GM12878 (cell line): ENCODE measurements around the gene PCDH1. TPM values are rescaled to one million over a fixed set of nuclear protein-coding genes. Genes with fewer than 3 reads are reported as not detected.

Source experiments
- ATAC-seq: fragments of 200-7000 bp; cut with Tn5 transposase; 3 replicates; pipeline ENCODE4 v1.9.1; 2020; ENCODE audit warnings: mild to moderate bottlenecking, moderate library complexity
- BruUV-seq: library from RNA; stranded (reverse); fragments of 400-500 nt; replicated peaks from 2 replicates; lab custom pipeline; 2021; lab: Mats Ljungman, UMichigan
- CTCF ChIA-PET: fragments of 300-600 bp; sonication (Branson Sonifier 250); formaldehyde crosslinking; extraction: SDS; loops from one replicate; lab custom pipeline; 2021; ENCODE audit warnings: inconsistent platforms; lab: Yijun Ruan, JAX
- POLR2A ChIA-PET: fragments of 350-600 bp; formaldehyde crosslinking; extraction: SDS; loops from one replicate; lab custom pipeline; 2021; ENCODE audit warnings: inconsistent platforms; lab: Charles Lee
- RAD21 ChIA-PET: fragments of 300-600 bp; sonication (Branson Sonifier 250); formaldehyde crosslinking; loops from one replicate; lab custom pipeline; 2023; ENCODE audit warnings: antibody characterized with exemption; ENCODE audit not compliant: unreplicated experiment; lab: Charles Lee
- SMC1A ChIA-PET: fragments of 300-600 bp; sonication (Branson Sonifier 250); formaldehyde crosslinking; loops from one replicate; lab custom pipeline; 2023; ENCODE audit not compliant: unreplicated experiment, uncharacterized antibody; lab: Charles Lee
- DNase-seq: peaks from one replicate; pipeline ENCODE4 v3.0.0-alpha.2; 2011; ENCODE audit warnings: low read depth, low spot score
- FAIRE-seq: peaks from 3 replicates; lab custom pipeline; 2011; peaks lifted over from hg19 to GRCh38; lab: Jason Lieb, UNC
- H2AFZ ChIP-seq: 2 replicates; pipeline ENCODE4 v1.6.0; 2011; ENCODE audit warnings: low read depth, low read length, control low read depth; ENCODE audit not compliant: control insufficient read depth
- H3K27ac ChIP-seq: 2 replicates; pipeline ENCODE4 v1.5.1; 2011; ENCODE audit warnings: control low read depth; ENCODE audit not compliant: control insufficient read depth, insufficient read depth
- H3K27me3 ChIP-seq, 2 experiments: replicated peaks in 1 of 2; 2 replicates each; pipeline versions ENCODE4 v1.6.0 to v1.6.1; 2011; ENCODE audit warnings: low read length in 1 of 2; ENCODE audit not compliant: control insufficient read depth in 2 of 2, insufficient read depth in 2 of 2
- H3K36me3 ChIP-seq, 2 experiments: 2 replicates each; pipeline ENCODE4 v1.5.1; 2011; ENCODE audit warnings: low read length in 1 of 2; ENCODE audit not compliant: control insufficient read depth in 2 of 2, insufficient read depth in 2 of 2
- H3K4me1 ChIP-seq: 2 replicates; pipeline ENCODE4 v1.6.1; 2011; ENCODE audit warnings: mild to moderate bottlenecking, low read length, moderate library complexity, mixed read lengths; ENCODE audit not compliant: control insufficient read depth, insufficient read depth
- H3K4me2 ChIP-seq: 2 replicates; pipeline ENCODE4 v1.6.0; 2011; ENCODE audit warnings: control low read depth; ENCODE audit not compliant: control insufficient read depth, insufficient read depth
- H3K4me3 ChIP-seq: fragments of 200-600 bp; sonication (generic); 2 replicates; pipeline ENCODE4 v1.5.1; 2016
- H3K79me2 ChIP-seq: 2 replicates; pipeline ENCODE4 v1.6.0; 2011; ENCODE audit warnings: low read length; ENCODE audit not compliant: control insufficient read depth, insufficient read depth
- H3K9ac ChIP-seq: 2 replicates; pipeline ENCODE4 v1.8.0; 2011; ENCODE audit warnings: low read length, control low read depth, mixed read lengths; ENCODE audit not compliant: control insufficient read depth, insufficient read depth
- H3K9me3 ChIP-seq: replicated peaks from 3 replicates; pipeline ENCODE4 v1.5.1; 2011; ENCODE audit warnings: mild to moderate bottlenecking, low read length; ENCODE audit not compliant: control insufficient read depth, insufficient read depth
- H4K20me1 ChIP-seq: 2 replicates; pipeline ENCODE4 v1.6.0; 2011; ENCODE audit not compliant: control insufficient read depth, insufficient read depth
- CHD1 ChIP-seq: IDR thresholded peaks from 2 replicates; pipeline ENCODE4 v1.6.1; 2012; ENCODE audit warnings: low read depth, low read length, improper control_type of control experiment
- CHD4 ChIP-seq: fragments of 200-600 bp; sonication (generic); IDR thresholded peaks from 2 replicates; pipeline ENCODE4 v1.6.1; 2016; ENCODE audit warnings: mild to moderate bottlenecking
- EZH2 ChIP-seq: IDR thresholded peaks from 2 replicates; pipeline ENCODE4 v1.6.1; 2012; ENCODE audit warnings: low read depth, mild to moderate bottlenecking, control low read depth, inconsistent platforms, low read length, borderline replicate concordance; ENCODE audit not compliant: control insufficient read depth
- HCFC1 ChIP-seq: fragments of 150-350 bp; IDR thresholded peaks from 2 replicates; pipeline ENCODE4 v1.6.1; 2014; ENCODE audit warnings: low read length
- NBN ChIP-seq: fragments of 450-650 bp; IDR thresholded peaks from 2 replicates; pipeline ENCODE4 v1.6.1; 2016
- NFIC ChIP-seq: IDR thresholded peaks from 2 replicates; pipeline ENCODE4 v1.6.1; 2012; ENCODE audit warnings: low read depth, mild to moderate bottlenecking, inconsistent platforms, low read length, moderate library complexity
- NFYB ChIP-seq: IDR thresholded peaks from 2 replicates; pipeline ENCODE4 v1.6.1; 2011; ENCODE audit warnings: low read depth, mild to moderate bottlenecking, low read length, improper control_type of control experiment, moderate library complexity; ENCODE audit not compliant: insufficient read depth
- PBX3 ChIP-seq: IDR thresholded peaks from 2 replicates; pipeline ENCODE4 v1.6.1; 2011; ENCODE audit warnings: mild to moderate bottlenecking, low read depth, low read length, moderate library complexity; ENCODE audit not compliant: insufficient replicate concordance
- SMARCA5 ChIP-seq: fragments of 450-650 bp; IDR thresholded peaks from 2 replicates; pipeline ENCODE4 v1.6.1; 2017; ENCODE audit warnings: mild to moderate bottlenecking
- SP1 ChIP-seq: IDR thresholded peaks from one replicate; pipeline ENCODE4 v1.6.1; 2011; ENCODE audit warnings: low read depth, low read length
- STAT3 ChIP-seq: IDR thresholded peaks from 2 replicates; pipeline ENCODE4 v1.6.1; 2011; ENCODE audit warnings: low read depth, low read length, improper control_type of control experiment
- TCF7 ChIP-seq: IDR thresholded peaks from 2 replicates; pipeline ENCODE4 v1.6.1; 2014; ENCODE audit warnings: antibody characterized with exemption, borderline replicate concordance
- ZNF274 ChIP-seq: IDR thresholded peaks from one replicate; pipeline ENCODE4 v1.8.0; 2011; ENCODE audit not compliant: insufficient read length, insufficient read depth
- WGBS: methylation state at CpG from one replicate; pipeline ENCODE4 v1.1.6; 2016; ENCODE audit warnings: low lambda C conversion rate; ENCODE audit not compliant: insufficient replicate concordance, insufficient coverage; ENCODE audit errors: missing lambda C conversion rate; 5-methylcytosine and 5-hydroxymethylcytosine counted together
- in situ Hi-C: fragments of 300-500 bp; cut with MboI; formaldehyde crosslinking; loops from 9 replicates; pipeline ENCODE4 v1.14.3; 2018; ENCODE audit warnings: mixed read lengths
- intact Hi-C: fragments of 100-400 bp; cut with micrococcal nuclease; formaldehyde crosslinking; loops from one replicate; pipeline ENCODE4 v1.14.2; 2022; ENCODE audit not compliant: unreplicated experiment
- polyA plus RNA-seq, 11 experiments: library from polyadenylated mRNA; depleted of rRNA in 4 of 11; unstranded in 6 of 11; stranded (reverse) in 5 of 11; fragments of >200 nt; fragmentation: Nextera tagmentation in 4 of 11; fragmentation: Illumina TruSeq in 1 of 11; extraction: Ambion mirVana in 4 of 11; extraction: Trizol in 1 of 11; gene quantifications; 1 replicate in 1 of 11; 2 replicates in 10 of 11; pipeline versions ENCODE4 v1.2.1 to v1.2.3, GENCODE V29; 2011 to 2016; ENCODE audit warnings: inconsistent platforms in 2 of 11, missing spikeins in 2 of 11, low read depth in 1 of 11
- total RNA-seq, 4 experiments: library from RNA; depleted of rRNA in 3 of 4; stranded (reverse); fragments of >200 nt in 3 of 4; fragmentation: Illumina TruSeq in 1 of 4; extraction: Trizol in 1 of 4; gene quantifications; 2 replicates each; pipeline versions ENCODE4 v1.2.1 to v1.2.3, GENCODE V29; 2013 to 2021

PCDH1 gene
- total and polyA plus RNA-seq, 10 of the 15 experiments (the other 5 are each of a cell fraction or from before 2014, with no cell fraction given), result 0.07 to 0.36 (median 0.16) TPM; not detected in 7

- no peak overlapping the region for H3K4me2 ChIP-seq
Observed at GRCh38 chr5:141840826-141841360, 37.3 kb downstream of the PCDH1 start.

More at GRCh38 chr5:141840826-141841360, 37.3 kb downstream of the PCDH1 start:
- Histone ChIP-seq H3K27me3 (peaks cover 3% of the 10 kb centered on the region in 2 experiments; a peak in 3 of 4 replicates), H3K79me2 (no peaks in the 10 kb centered on the region), H3K4me3 (no peak overlapping the region), H3K27ac (no peak overlapping the region), H3K9me3 (no peaks in the 10 kb centered on the region), H2AFZ (no peak overlapping the region), H3K9ac (no peak overlapping the region), H3K36me3 (no peaks in the 10 kb centered on the region), H3K4me1 (no peaks in the 10 kb centered on the region), H4K20me1 (no peaks in the 10 kb centered on the region)
- intact Hi-C loops (no loop called here), in situ Hi-C loops (no loop called here)
- RAD21 ChIA-PET, result no interaction called here
- TF ChIP-seq CHD1 (no peak), STAT3 (no peak), NFYB (no peak), ZNF274 (no peak), EZH2 (no peak), SP1 (no peak), HCFC1 (no peak), NBN (no peak), NFIC (no peak), CHD4 (no peak), PBX3 (no peak), TCF7 (no peak), SMARCA5 (no peak)
- CTCF ChIA-PET, result interaction anchor here (0.9 kb wide), 1 partner anchor 28 kb away, joined by 3 read pairs; no protein-coding TSS in a partner anchor
- FAIRE-seq (no peak), DNase-seq (no peak), ATAC-seq (no peak)
- SMC1A ChIA-PET, result no interaction called here
- POLR2A ChIA-PET, result no interaction called here
- 50% methylated on average over 6 of the region's 6 CpGs for WGBS
- no TSS peak for BruUV-seq
